Esophagus muscularis mucosa (tissue), 4 donors: ENCODE results near the gene CENPH. TPM values are rescaled to one million over a fixed set of nuclear protein-coding genes. Genes with fewer than 3 reads are reported as not detected.

Source experiments
- DNase-seq: peaks from one replicate; pipeline ENCODE4 v3.0.0-alpha.2; 2017; ENCODE audit errors: extremely low spot score
- H3K27ac ChIP-seq, 4 donors: fragments of 200-600 bp; sonication (generic); replicated peaks in 1 of 4; 1 replicate in 3 of 4; 2 replicates in 1 of 4; pipeline ENCODE4 v1.5.1; 2016 to 2019; ENCODE audit warnings: mild to moderate bottlenecking in 1 of 4
- H3K27me3 ChIP-seq, 4 donors: fragments of 200-600 bp; sonication (generic); one replicate each; pipeline versions ENCODE4 v1.5.1 to v1.6.0; 2016 to 2019
- H3K36me3 ChIP-seq, 4 donors: fragments of 200-600 bp; sonication (generic); one replicate each; pipeline ENCODE4 v1.5.1; 2016 to 2019
- H3K4me1 ChIP-seq, 4 donors: fragments of 200-600 bp; sonication (generic); one replicate each; pipeline ENCODE4 v1.5.1; 2016 to 2019
- H3K4me3 ChIP-seq, 4 donors: fragments of 200-600 bp; sonication (generic); 1 replicate in 2 of 4; 2 replicates in 2 of 4; pipeline ENCODE4 v1.5.1; 2016 to 2019; ENCODE audit warnings: mild to moderate bottlenecking in 4 of 4, moderate library complexity in 1 of 4
- H3K9me3 ChIP-seq, 4 donors: fragments of 200-600 bp; sonication (generic); 1 replicate in 3 of 4; 2 replicates in 1 of 4; pipeline ENCODE4 v1.5.1; 2016 to 2019
- EP300 ChIP-seq: sonication (generic); formaldehyde crosslinking; IDR thresholded peaks from one replicate; pipeline ENCODE4 v1.6.1; 2017; ENCODE audit warnings: antibody characterized with exemption
- POLR2A ChIP-seq: fragments of 450-650 bp; IDR thresholded peaks from one replicate; pipeline ENCODE4 v1.6.1; 2017; ENCODE audit warnings: antibody characterized with exemption, moderate library complexity, mild to moderate bottlenecking, low read depth
- POLR2AphosphoS5 ChIP-seq, 2 donors: sonication (generic); formaldehyde crosslinking; IDR thresholded peaks; one replicate each; pipeline ENCODE4 v1.6.1; 2017; ENCODE audit warnings: antibody characterized with exemption in 2 of 2
- WGBS: methylation state at CpG from one replicate; pipeline ENCODE4 v1.1.5; 2018; 5-methylcytosine and 5-hydroxymethylcytosine counted together
- intact Hi-C: fragments of 100-400 bp; cut with DNase I; formaldehyde crosslinking; loops from one replicate; pipeline ENCODE4 v1.15.1; 2023
- total RNA-seq, 4 donors: library from RNA; depleted of rRNA; stranded (reverse); fragments of >200 nt; gene quantifications; one replicate each; pipeline versions ENCODE4 v1.1.0 to v1.2.1, GENCODE V29; 2016
- TF ChIP-seq, protein P1 (sequence below), 3 experiments: fragments of 200-600 bp in 2 of 3; fragments of 450-650 bp in 1 of 3; sonication (generic) in 2 of 3; IDR thresholded peaks; one replicate each; pipeline ENCODE4 v1.5.1; 2017 to 2019; ENCODE audit warnings: antibody characterized with exemption in 3 of 3, mild to moderate bottlenecking in 2 of 3, moderate library complexity in 1 of 3

CENPH gene
- total RNA-seq, 4 donors from 2014 or later = 0.66 to 2.4 (median 2.2) TPM; not detected in 1

DNA sequence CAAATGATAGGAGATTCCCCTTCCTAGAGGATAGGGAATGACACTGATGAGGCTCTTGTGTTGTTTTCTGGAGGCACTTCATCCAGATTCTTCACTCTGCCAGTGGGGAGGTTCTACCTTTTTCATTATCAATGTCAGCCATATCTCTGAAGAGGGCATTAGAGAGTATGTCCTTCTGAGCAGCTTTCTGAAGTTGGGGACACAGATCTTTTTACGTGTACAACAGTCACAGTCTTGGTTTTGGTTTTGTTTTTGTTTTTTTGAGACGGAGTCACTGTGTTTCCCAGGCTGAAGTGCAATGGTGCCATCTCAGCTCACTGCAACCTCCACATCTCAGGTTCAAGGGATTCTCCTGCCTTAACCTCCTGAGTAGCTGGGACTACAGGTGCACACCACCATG lies 22.6 kb downstream of the CENPH start:
- no peak for DNase-seq
- H3K4me1 ChIP-seq = peaks cover 0 to 4% (median 2%) of the 10 kb centered on the region in 4 donors
- 93% methylated on average over 2 of the region's 2 CpGs for WGBS
- no peaks in the 10 kb centered on the region for H3K9me3 ChIP-seq
- TF ChIP-seq EP300 (no peak), POLR2AphosphoS5 (IDR thresholded peaks at IDR 0.05) (no peak), POLR2A (no peak)
- TF ChIP-seq, protein P1, sequence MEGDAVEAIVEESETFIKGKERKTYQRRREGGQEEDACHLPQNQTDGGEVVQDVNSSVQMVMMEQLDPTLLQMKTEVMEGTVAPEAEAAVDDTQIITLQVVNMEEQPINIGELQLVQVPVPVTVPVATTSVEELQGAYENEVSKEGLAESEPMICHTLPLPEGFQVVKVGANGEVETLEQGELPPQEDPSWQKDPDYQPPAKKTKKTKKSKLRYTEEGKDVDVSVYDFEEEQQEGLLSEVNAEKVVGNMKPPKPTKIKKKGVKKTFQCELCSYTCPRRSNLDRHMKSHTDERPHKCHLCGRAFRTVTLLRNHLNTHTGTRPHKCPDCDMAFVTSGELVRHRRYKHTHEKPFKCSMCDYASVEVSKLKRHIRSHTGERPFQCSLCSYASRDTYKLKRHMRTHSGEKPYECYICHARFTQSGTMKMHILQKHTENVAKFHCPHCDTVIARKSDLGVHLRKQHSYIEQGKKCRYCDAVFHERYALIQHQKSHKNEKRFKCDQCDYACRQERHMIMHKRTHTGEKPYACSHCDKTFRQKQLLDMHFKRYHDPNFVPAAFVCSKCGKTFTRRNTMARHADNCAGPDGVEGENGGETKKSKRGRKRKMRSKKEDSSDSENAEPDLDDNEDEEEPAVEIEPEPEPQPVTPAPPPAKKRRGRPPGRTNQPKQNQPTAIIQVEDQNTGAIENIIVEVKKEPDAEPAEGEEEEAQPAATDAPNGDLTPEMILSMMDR (IDR thresholded peaks at IDR 0.05) = no peak
- H3K36me3 ChIP-seq = no peaks in the 10 kb centered on the region
- intact Hi-C loops = loop anchor here (10.0 kb wide), 1 partner anchor 47 kb away; the partner anchor contains the start of gene CCNB1
- no peaks in the 10 kb centered on the region for H3K27me3 ChIP-seq
- H3K27ac ChIP-seq = no peak overlapping the region
- no peak overlapping the region for H3K4me3 ChIP-seq

DNA sequence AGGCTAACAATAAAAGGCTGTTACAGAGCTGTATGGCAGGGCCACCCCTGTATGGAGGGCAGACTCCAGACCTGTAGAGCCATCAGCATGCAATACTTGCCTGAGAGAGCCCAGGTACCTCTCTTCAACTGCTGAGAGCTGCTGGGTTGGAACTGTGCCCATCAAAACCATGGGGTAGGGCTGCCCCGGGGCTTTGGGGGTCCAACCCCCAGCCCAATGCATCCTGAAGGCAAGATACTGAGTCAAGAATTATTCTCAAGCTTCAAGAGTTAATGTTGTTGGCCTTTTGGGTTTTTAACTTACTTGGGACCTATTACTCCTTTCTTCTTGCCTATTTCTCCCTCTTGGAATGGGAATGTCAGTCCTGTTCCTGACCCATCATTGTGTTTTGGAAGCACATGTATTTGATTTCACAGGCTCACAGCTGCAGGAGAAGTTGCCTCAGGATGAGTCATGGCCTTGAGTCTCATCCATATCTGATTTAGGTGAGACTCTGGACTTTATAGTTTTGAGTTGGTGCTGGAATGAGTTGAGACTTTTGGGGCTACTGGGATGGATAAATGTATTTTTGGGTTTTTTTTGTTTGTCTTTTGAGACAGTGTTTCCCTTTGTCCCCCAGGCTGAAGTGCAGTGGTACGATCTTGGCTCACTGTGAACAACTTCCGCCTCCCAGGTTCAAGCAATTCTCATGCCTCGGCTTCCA lies 24.3 kb downstream of the CENPH start:
- H3K27me3 ChIP-seq = no peaks in the 10 kb centered on the region
- H3K4me1 ChIP-seq = peaks cover 3 to 10% (median 8%) of the 10 kb centered on the region in 4 donors
- H3K36me3 ChIP-seq = no peaks in the 10 kb centered on the region
- intact Hi-C loops = loop anchor here (10.0 kb wide), 1 partner anchor 49 kb away; the partner anchor contains the start of gene CCNB1
- TF ChIP-seq POLR2A (no peak), POLR2AphosphoS5 (IDR thresholded peaks at IDR 0.05) (no peak), EP300 (no peak)
- TF ChIP-seq, protein P1 (IDR thresholded peaks at IDR 0.05) = no peak
- 99% methylated on average over 4 of the region's 4 CpGs for WGBS
- H3K4me3 ChIP-seq = no peak overlapping the region
- no peak overlapping the region for H3K27ac ChIP-seq
- no peaks in the 10 kb centered on the region for H3K9me3 ChIP-seq
- DNase-seq = no peak

GRCh38 chr5:69217151-69217511 lies 27.7 kb downstream of the CENPH start:
- DNase-seq = no peak
- no peaks in the 10 kb centered on the region for H3K9me3 ChIP-seq
- intact Hi-C loops = loop anchor here (5.0 to 10.0 kb wide), 2 partner anchors 52 to 125 kb away; partner anchors contain the start of genes CCNB1 and SLC30A5
- TF ChIP-seq POLR2A = no peak
- no peak for TF ChIP-seq EP300
- TF ChIP-seq, protein P1 (IDR thresholded peaks at IDR 0.05) = no peak
- TF ChIP-seq POLR2AphosphoS5 (IDR thresholded peaks at IDR 0.05) = no peak
- peak overlapping the region in 3 of 4 donors; percentile 90 to 98 (median 97) for H3K27ac ChIP-seq
- WGBS = 55% methylated on average over 6 of the region's 6 CpGs
- no peaks in the 10 kb centered on the region for H3K27me3 ChIP-seq
- peaks cover 18 to 24% (median 23%) of the 10 kb centered on the region in 4 donors for H3K4me1 ChIP-seq
- peaks cover 0 to 5% (median 0%) of the 10 kb centered on the region in 4 donors for H3K36me3 ChIP-seq
- peak overlapping the region; percentile 82 to 100 (median 96) for H3K4me3 ChIP-seq

DNA sequence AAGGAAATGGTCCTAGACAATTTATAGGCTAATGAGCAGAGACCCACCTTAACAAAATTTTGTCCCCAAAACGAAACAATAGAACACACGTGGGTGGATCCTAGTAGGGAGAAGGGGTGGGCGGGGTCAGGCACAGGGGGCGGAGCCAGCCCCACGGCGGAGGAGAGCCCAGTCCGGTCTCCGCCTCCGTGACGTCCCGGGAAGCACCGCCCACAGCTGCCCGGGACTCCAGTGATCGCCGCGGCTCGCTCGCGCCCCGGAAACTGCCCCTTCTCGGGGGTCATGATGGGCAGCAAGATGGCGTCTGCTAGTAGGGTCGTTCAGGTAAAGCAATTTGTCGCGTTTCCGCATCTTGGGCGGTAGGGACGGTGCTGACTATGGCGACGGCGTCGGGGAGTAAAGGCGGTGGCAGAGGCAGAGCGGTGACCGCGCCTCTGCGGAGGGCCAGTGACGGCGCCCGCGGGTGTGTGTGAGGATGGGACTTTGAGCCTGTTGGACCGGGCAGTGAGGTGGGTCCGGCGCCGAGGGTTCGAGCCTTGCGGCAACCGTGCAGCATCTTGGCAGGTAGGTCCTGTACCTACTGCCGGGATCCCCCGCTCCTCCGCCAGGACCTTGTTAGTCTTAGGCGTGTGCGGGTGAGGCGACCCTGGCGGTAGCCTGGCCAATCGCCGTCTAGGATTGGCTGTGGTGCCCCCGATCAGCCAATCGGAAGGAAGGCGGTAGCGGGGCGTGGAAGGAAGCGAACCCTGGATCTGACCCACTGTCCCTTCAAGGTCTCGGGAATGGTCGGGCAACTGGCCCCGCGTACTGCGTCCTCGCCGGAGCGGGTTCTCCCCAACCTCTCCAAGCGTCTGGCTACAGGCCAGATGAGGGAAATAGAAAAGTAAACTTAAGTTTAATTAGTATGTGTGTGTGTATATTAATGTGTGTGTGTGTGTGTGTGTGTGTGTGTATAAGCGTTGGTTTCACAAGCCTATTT lies 28.5 kb downstream of the CENPH start:
- peak; percentile 99 for DNase-seq
- Histone ChIP-seq H3K9me3 (no peaks in the 10 kb centered on the region), H3K36me3 (peaks cover 0 to 5% (median 0%) of the 10 kb centered on the region in 4 donors), H3K4me3 (peak overlapping the region; percentile 82 to 100 (median 96)), H3K27ac (peak overlapping the region; percentile 84 to 98 (median 94)), H3K27me3 (no peaks in the 10 kb centered on the region), H3K4me1 (peaks cover 18 to 24% (median 23%) of the 10 kb centered on the region in 4 donors)
- TF ChIP-seq, protein P1 (IDR thresholded peaks at IDR 0.05) = peak in 2 of 3 experiments; percentile 10 to 43
- TF ChIP-seq EP300 (no peak), POLR2AphosphoS5 (IDR thresholded peaks at IDR 0.05) (peak; percentile 92 to 96), POLR2A (peak; percentile 73)
- intact Hi-C loops = loop anchor here (2.0 to 10.0 kb wide), 3 partner anchors 17 to 126 kb away; partner anchors contain the start of genes CCNB1, CDK7 and SLC30A5
- WGBS = under 1% methylated on average over 27 of the region's 73 CpGs
